HepG2 (cell line): ENCODE measurements around the gene RNF183. TPM values are rescaled to one million over a fixed set of nuclear protein-coding genes. Genes with fewer than 3 reads are reported as not detected.

ENCODE experiments used
- ATAC-seq: fragments of 200-7000 bp; cut with Tn5 transposase; 3 replicates; pipeline ENCODE4 v1.9.1; 2020; ENCODE audit warnings: mild to moderate bottlenecking, moderate library complexity
- BruUV-seq: library from RNA; stranded (reverse); fragments of 400-500 nt; replicated peaks from 2 replicates; lab custom pipeline; 2021; lab: Mats Ljungman, UMichigan
- CTCF ChIA-PET: fragments of 300-600 bp; formaldehyde crosslinking; extraction: SDS; loops from one replicate; lab custom pipeline; 2021; ENCODE audit warnings: low total read pairs, inconsistent platforms, low intra/inter-chr PET ratio; lab: Yijun Ruan, JAX
- POLR2A ChIA-PET: fragments of 350-600 bp; sonication (Branson Sonifier 250); formaldehyde crosslinking; loops from one replicate; lab custom pipeline; 2020; ENCODE audit warnings: antibody characterized with exemption, inconsistent platforms; lab: Yijun Ruan, JAX
- DNase-seq: peaks from one replicate; pipeline ENCODE4 v3.0.0-alpha.2; 2015; ENCODE audit warnings: low spot score
- FAIRE-seq: peaks from 3 replicates; lab custom pipeline; 2011; peaks lifted over from hg19 to GRCh38; lab: Jason Lieb, UNC
- H2AFZ ChIP-seq: one replicate; pipeline ENCODE4 v1.6.1; 2011; ENCODE audit warnings: low read length, inconsistent platforms
- H3K27ac ChIP-seq: fragments of 300-600 bp; 3 replicates; pipeline ENCODE4 v1.8.0; 2011; ENCODE audit warnings: mixed run types, mild to moderate bottlenecking, mixed read lengths, low read length, inconsistent platforms; ENCODE audit not compliant: insufficient read depth; ENCODE audit errors: extremely low read length
- H3K27me3 ChIP-seq, 2 experiments: fragments of 200-600 bp in 1 of 2; 2 replicates in 1 of 2; 3 replicates in 1 of 2; pipeline versions ENCODE4 v1.6.0 to v1.8.0; 2011; ENCODE audit warnings: low read length in 2 of 2, mild to moderate bottlenecking in 2 of 2, moderate library complexity in 2 of 2, inconsistent platforms in 1 of 2; ENCODE audit not compliant: insufficient read depth in 2 of 2, control insufficient read depth in 1 of 2
- H3K36me3 ChIP-seq, 2 experiments: fragments of 200-600 bp in 1 of 2; replicated peaks in 1 of 2; 2 replicates in 1 of 2; 3 replicates in 1 of 2; pipeline versions ENCODE4 v1.5.1 to v1.8.0; 2011; ENCODE audit warnings: low read length in 2 of 2, inconsistent platforms in 1 of 2; ENCODE audit not compliant: insufficient read depth in 2 of 2, control insufficient read depth in 1 of 2
- H3K4me1 ChIP-seq: 2 replicates; pipeline ENCODE4 v1.5.1; 2012; ENCODE audit warnings: low read length, inconsistent platforms; ENCODE audit not compliant: insufficient read depth
- H3K4me2 ChIP-seq: 2 replicates; pipeline ENCODE4 v1.6.0; 2011; ENCODE audit warnings: low read depth, low read length, inconsistent platforms
- H3K4me3 ChIP-seq, 3 experiments: fragments of 200-600 bp in 1 of 3; sonication (generic), shearing (Covaris generic) in 1 of 3; replicated peaks in 1 of 3; 2 replicates each; pipeline ENCODE4 v1.5.1; 2011 to 2016; ENCODE audit warnings: low read length in 3 of 3, inconsistent platforms in 2 of 3, low read depth in 2 of 3, mild to moderate bottlenecking in 2 of 3, control low read depth in 1 of 3, mixed read lengths in 1 of 3; ENCODE audit not compliant: insufficient read depth in 1 of 3
- H3K79me2 ChIP-seq: one replicate; pipeline ENCODE4 v1.6.1; 2011; ENCODE audit warnings: low read length, inconsistent platforms; ENCODE audit not compliant: insufficient read depth
- H3K9ac ChIP-seq: 2 replicates; pipeline ENCODE4 v1.6.0; 2011; ENCODE audit warnings: mild to moderate bottlenecking, low read depth, low read length, inconsistent platforms; ENCODE audit not compliant: insufficient read depth
- H3K9me3 ChIP-seq: 2 replicates; pipeline ENCODE4 v1.5.1; 2012; ENCODE audit warnings: mild to moderate bottlenecking, low read length
- H4K20me1 ChIP-seq: 2 replicates; pipeline ENCODE4 v1.6.0; 2011; ENCODE audit warnings: inconsistent platforms, mild to moderate bottlenecking, low read length, moderate library complexity; ENCODE audit not compliant: insufficient read depth
- TBX3 ChIP-seq: fragments of 450-650 bp; IDR thresholded peaks from 2 replicates; pipeline ENCODE4 v1.6.1; 2017; ENCODE audit warnings: antibody characterized with exemption, mild to moderate bottlenecking, inconsistent platforms, borderline replicate concordance
- ZBTB1 ChIP-seq: sonication (generic); formaldehyde crosslinking; IDR thresholded peaks from 2 replicates; pipeline ENCODE4 v1.4.0; 2020; ENCODE audit warnings: missing genetic modification reagents, borderline replicate concordance
- ZNF674 ChIP-seq: sonication (generic); formaldehyde crosslinking; IDR thresholded peaks from 2 replicates; pipeline ENCODE4 v1.5.0; 2020; ENCODE audit warnings: low read depth, mild to moderate bottlenecking, missing genetic modification reagents
- WGBS: methylation state at CpG from one replicate; pipeline ENCODE4 v1.1.6; 2017; ENCODE audit warnings: low lambda C conversion rate; 5-methylcytosine and 5-hydroxymethylcytosine counted together
- in situ Hi-C: cut with HindIII; loops from 2 replicates; pipeline ENCODE4 v1.10.0; 2017; ENCODE audit warnings: low pct_unique_long_range_greater_than_20kb; ENCODE audit not compliant: extremely low pct_ligation_motif_present
- intact Hi-C: fragments of 100-400 bp; cut with micrococcal nuclease; formaldehyde crosslinking; loops from one replicate; pipeline ENCODE4 v1.10.0; 2022; ENCODE audit not compliant: unreplicated experiment
- polyA plus RNA-seq, 8 experiments: library from polyadenylated mRNA; depleted of rRNA in 3 of 8; stranded (reverse) in 7 of 8; unstranded in 1 of 8; fragments of >200 nt; fragmentation: Illumina TruSeq in 4 of 8; extraction: Trizol in 4 of 8; gene quantifications; 2 replicates each; pipeline versions ENCODE4 v1.2.1 to v1.2.3, GENCODE V29; 2011 to 2016; ENCODE audit warnings: low read depth in 4 of 8, missing spikeins in 1 of 8, mixed read lengths in 1 of 8; ENCODE audit not compliant: insufficient read depth in 1 of 8
- total RNA-seq, 5 experiments: library from RNA; depleted of rRNA; stranded (reverse); fragments of >200 nt; fragmentation: Illumina TruSeq; extraction: Trizol; gene quantifications; 2 replicates each; pipeline ENCODE4 v1.2.3, GENCODE V29; 2016; ENCODE audit warnings: low read depth in 1 of 5
- TF ChIP-seq, protein P1 (sequence below): sonication (generic); formaldehyde crosslinking; IDR thresholded peaks from 2 replicates; pipeline ENCODE4 v1.8.1; 2023; ENCODE audit warnings: missing genetic modification reagents, inconsistent platforms, borderline replicate concordance

The RNF183 gene
- total and polyA plus RNA-seq, 2 of the 13 experiments (the other 11 are each of a cell fraction or from before 2014, with no cell fraction given), result 0.13 to 6.5 TPM

DNA sequence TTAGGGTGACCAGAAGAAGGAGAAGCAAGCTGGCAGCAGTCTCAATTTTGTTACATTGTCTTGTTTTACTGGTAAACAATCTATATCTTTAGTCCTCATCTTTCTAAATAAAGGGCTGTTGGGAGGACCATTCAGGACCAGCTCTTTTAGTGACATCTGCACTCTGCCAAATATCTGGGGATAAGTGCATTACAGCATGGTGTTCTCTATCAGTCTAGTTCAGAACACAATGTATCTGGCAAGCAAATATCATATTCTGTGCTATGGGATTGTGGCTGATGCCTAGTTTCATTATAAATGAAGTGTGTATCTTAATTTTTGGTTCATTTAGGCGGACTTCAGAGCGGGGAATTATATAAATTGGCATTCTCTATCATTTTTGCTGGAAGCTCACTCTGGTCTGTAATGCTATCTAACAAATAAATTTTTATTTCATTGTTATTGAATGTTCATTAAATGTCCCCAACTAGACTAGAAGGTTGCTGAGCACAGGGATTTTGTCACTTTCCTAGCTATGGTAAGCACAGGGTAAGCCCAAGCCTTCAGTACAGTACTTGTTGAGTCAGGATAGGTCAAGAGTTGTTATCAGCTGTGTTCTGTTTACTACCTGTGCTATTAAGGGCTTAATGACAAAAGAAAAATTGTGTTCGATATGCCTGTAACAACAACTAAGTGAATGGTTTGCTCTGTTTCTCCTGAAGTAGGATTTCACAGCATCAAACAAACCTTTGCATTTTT lies 25.0 kb upstream of the RNF183 start (continued):
- no peak for TF ChIP-seq ZNF674

DNA sequence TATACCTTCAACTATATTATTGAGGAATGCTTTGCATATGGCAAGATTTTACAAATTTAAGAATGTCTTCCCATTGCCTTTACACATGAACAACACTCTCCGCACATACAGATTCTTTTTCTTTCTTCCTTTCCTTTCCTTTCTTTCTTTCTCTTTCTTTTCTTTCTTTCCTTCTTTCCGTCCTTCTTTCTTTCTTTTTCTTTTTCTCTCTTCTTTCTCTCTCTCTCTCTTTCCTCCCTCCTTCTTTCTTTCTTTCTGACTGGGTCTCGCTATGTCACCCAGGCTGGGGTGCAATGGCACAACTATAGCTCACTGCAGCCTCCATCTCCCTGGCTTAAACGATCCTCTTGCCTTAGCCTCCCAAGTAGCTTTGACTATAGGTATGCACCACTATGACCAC lies 23.1 kb upstream of the RNF183 start:
- 87% methylated on average over 4 of the region's 4 CpGs for WGBS
- POLR2A ChIA-PET, result interaction anchor here (0.9 kb wide), 1 partner anchor 13 kb away, joined by 3 read pairs; the partner anchor contains the start of gene WDR31
- no peak overlapping the region for H2AFZ ChIP-seq
- TF ChIP-seq TBX3, result no peak
- no peak for TF ChIP-seq ZBTB1 (CRISPR knock-in tag)
- TF ChIP-seq, protein P1, sequence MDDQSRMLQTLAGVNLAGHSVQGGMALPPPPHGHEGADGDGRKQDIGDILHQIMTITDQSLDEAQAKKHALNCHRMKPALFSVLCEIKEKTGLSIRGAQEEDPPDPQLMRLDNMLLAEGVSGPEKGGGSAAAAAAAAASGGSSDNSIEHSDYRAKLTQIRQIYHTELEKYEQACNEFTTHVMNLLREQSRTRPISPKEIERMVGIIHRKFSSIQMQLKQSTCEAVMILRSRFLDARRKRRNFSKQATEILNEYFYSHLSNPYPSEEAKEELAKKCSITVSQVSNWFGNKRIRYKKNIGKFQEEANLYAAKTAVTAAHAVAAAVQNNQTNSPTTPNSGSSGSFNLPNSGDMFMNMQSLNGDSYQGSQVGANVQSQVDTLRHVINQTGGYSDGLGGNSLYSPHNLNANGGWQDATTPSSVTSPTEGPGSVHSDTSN (CRISPR knock-in tag), result no peak
- no peaks in the 10 kb centered on the region for H3K27me3 ChIP-seq
- CTCF ChIA-PET, result no interaction called here
- H3K9ac ChIP-seq, result no peak overlapping the region
- H4K20me1 ChIP-seq, result no peaks in the 10 kb centered on the region
- no peaks in the 10 kb centered on the region for H3K9me3 ChIP-seq
- H3K27ac ChIP-seq, result no peak overlapping the region
- FAIRE-seq (no peak), DNase-seq (no peak), ATAC-seq (no peak)
- no peaks in the 10 kb centered on the region for H3K79me2 ChIP-seq
- H3K4me3 ChIP-seq, result no peak overlapping the region
- H3K4me2 ChIP-seq, result no peak overlapping the region
- no TSS peak for BruUV-seq
- in situ Hi-C loops (no loop called here), intact Hi-C loops (no loop called here)
- no peaks in the 10 kb centered on the region for H3K4me1 ChIP-seq
- H3K36me3 ChIP-seq, result no peaks in the 10 kb centered on the region
